NCI-H2196 treated with DMSO at 0.1 percent for 48 hours (cell line): ENCODE measurements around the gene PRDM5.

Experiments used
- DNase-seq: peaks from one replicate; lab custom pipeline; 2025; ENCODE audit not compliant: unreplicated experiment; lab: John Stamatoyannopoulos, UW

PRDM5 gene

GRCh38 chr4:120915336-120915735 lies 7.2 kb downstream of the PRDM5 start:
- no peak for DNase-seq

GRCh38 chr4:120903419-120903818 lies 19.1 kb downstream of the PRDM5 start:
- no peak for DNase-seq

- no peak for DNase-seq
Observed at GRCh38 chr4:120902925-120903324, 19.6 kb downstream of the PRDM5 start.

- DNase-seq: no peak
Observed at GRCh38 chr4:120901731-120902130, 20.8 kb downstream of the PRDM5 start.

GRCh38 chr4:120897981-120898719 lies 24.4 kb downstream of the PRDM5 start:
- DNase-seq: no peak

- DNase-seq: no peak
Observed at GRCh38 chr4:120895554-120895953, 27.0 kb downstream of the PRDM5 start.

- DNase-seq: no peak
Observed at GRCh38 chr4:120893314-120893713, 29.2 kb downstream of the PRDM5 start.

GRCh38 chr4:120886191-120886590 lies 36.3 kb downstream of the PRDM5 start:
- DNase-seq: no peak

GRCh38 chr4:120881846-120882245 lies 40.7 kb downstream of the PRDM5 start:
- no peak for DNase-seq

- no peak for DNase-seq
Observed at GRCh38 chr4:120881351-120881750, 41.2 kb downstream of the PRDM5 start.

- DNase-seq: no peak
Observed at GRCh38 chr4:120877021-120877420, 45.5 kb downstream of the PRDM5 start.

GRCh38 chr4:120874792-120875774 lies 47.4 kb downstream of the PRDM5 start:
- no peak for DNase-seq

- no peak for DNase-seq
Observed at GRCh38 chr4:120873554-120873953, 49.0 kb downstream of the PRDM5 start.

GRCh38 chr4:120871173-120871572 lies 51.4 kb downstream of the PRDM5 start:
- DNase-seq: no peak

GRCh38 chr4:120870279-120870673 lies 52.2 kb downstream of the PRDM5 start:
- no peak for DNase-seq

GRCh38 chr4:120869613-120870278 lies 52.8 kb downstream of the PRDM5 start:
- DNase-seq: no peak

GRCh38 chr4:120867506-120867905 lies 55.0 kb downstream of the PRDM5 start:
- DNase-seq: no peak

- no peak for DNase-seq
Observed at GRCh38 chr4:120865985-120866384, 56.5 kb downstream of the PRDM5 start.

- DNase-seq: no peak
Observed at GRCh38 chr4:120864969-120865368, 57.6 kb downstream of the PRDM5 start.

- DNase-seq: no peak
Observed at GRCh38 chr4:120862432-120862831, 60.1 kb downstream of the PRDM5 start.

GRCh38 chr4:120861852-120862251 lies 60.7 kb downstream of the PRDM5 start:
- DNase-seq: no peak
